Stimulated activated CD8-positive, alpha-beta memory T cell treated with anti-CD3 and anti-CD28 coated beads, Interleukin-4, amount 100 ng/mL, for 1 hour (primary cell): ENCODE data around the gene POP4.
"Not testable (repeated sequence)": the region's sequence is repeated elsewhere in the genome, so short reads cannot be mapped to it uniquely, and the experiment has no call there.

Source experiments
- DNase-seq, 2 donors: peaks; one replicate each; pipeline ENCODE4 v3.0.0-alpha.2; 2020; ENCODE audit warnings: low read depth in 2 of 2, low spot score in 1 of 2

The POP4 gene

GRCh38 chr19:29605653-29606419 lies at the start of gene POP4:
Gene POP4, plus strand, starts transcription at chr19:29606283. Its CDS starts 36 bp downstream, at chr19:29606319.
- peak; percentile 97 to 99 for DNase-seq

GRCh38 chr19:29559110-29559509 lies 47.0 kb upstream of the POP4 start:
- not testable (repeated sequence) for DNase-seq

GRCh38 chr19:29559743-29560142 lies 46.3 kb upstream of the POP4 start:
- no peak for DNase-seq

- no peak for DNase-seq
Observed at GRCh38 chr19:29560313-29561075, 45.6 kb upstream of the POP4 start.

- DNase-seq, result no peak
Observed at GRCh38 chr19:29561601-29562000, 44.5 kb upstream of the POP4 start.

GRCh38 chr19:29562299-29563297 lies 43.5 kb upstream of the POP4 start:
- no peak for DNase-seq

- DNase-seq, result no peak
Observed at GRCh38 chr19:29563486-29564101, 42.5 kb upstream of the POP4 start.

GRCh38 chr19:29564574-29565005 lies 41.5 kb upstream of the POP4 start:
- DNase-seq, result no peak

GRCh38 chr19:29565171-29565570 lies 40.9 kb upstream of the POP4 start:
- DNase-seq, result no peak

- no peak for DNase-seq
Observed at GRCh38 chr19:29566496-29567054, 39.5 kb upstream of the POP4 start.

- DNase-seq, result no peak
Observed at GRCh38 chr19:29567366-29567915, 38.6 kb upstream of the POP4 start.

GRCh38 chr19:29568036-29569025 lies 37.8 kb upstream of the POP4 start:
- DNase-seq, result no peak

- no peak for DNase-seq
Observed at GRCh38 chr19:29569038-29569911, 36.8 kb upstream of the POP4 start.

- no peak for DNase-seq
Observed at GRCh38 chr19:29571181-29571580, 34.9 kb upstream of the POP4 start.

GRCh38 chr19:29573486-29573885 lies 32.6 kb upstream of the POP4 start:
- no peak for DNase-seq

GRCh38 chr19:29574510-29574909 lies 31.6 kb upstream of the POP4 start:
- no peak for DNase-seq

- no peak for DNase-seq
Observed at GRCh38 chr19:29576046-29576606, 30.0 kb upstream of the POP4 start.
